Astrocyte of the hippocampus (primary cell): ENCODE data around the gene CPSF4L.

Experiments
- DNase-seq: peaks from one replicate; pipeline ENCODE4 v3.0.0; 2011; ENCODE audit warnings: low read depth, low spot score

CPSF4L gene

GRCh38 chr17:73203135-73203787, 58.4 kb downstream of the CPSF4L start:
- DNase-seq = peak; percentile 42

GRCh38 chr17:73201215-73202069, 60.2 kb downstream of the CPSF4L start:
- no peak for DNase-seq

GRCh38 chr17:73200476-73200875, 61.2 kb downstream of the CPSF4L start:
- DNase-seq = no peak

- DNase-seq = no peak
Observed at GRCh38 chr17:73199751-73200317, 61.8 kb downstream of the CPSF4L start.

- no peak for DNase-seq
Observed at GRCh38 chr17:73198930-73199260, 62.8 kb downstream of the CPSF4L start.
